WTC11 (cell line): ENCODE results near the gene KRI1. TPM values are rescaled to one million over a fixed set of nuclear protein-coding genes. Genes with fewer than 3 reads are reported as not detected.

Source experiments
- ATAC-seq: fragments of 200-7000 bp; cut with Tn5 transposase; 2 replicates; pipeline ENCODE4 v1.10.0; 2021; ENCODE audit warnings: mild to moderate bottlenecking, moderate library complexity
- CTCF ChIA-PET: fragments of 300-600 bp; sonication (Branson Sonifier 250); formaldehyde crosslinking; loops from one replicate; lab custom pipeline; 2021; ENCODE audit warnings: antibody characterized with exemption; lab: Charles Lee
- POLR2A ChIA-PET: fragments of 350-600 bp; sonication (Branson Sonifier 250); formaldehyde crosslinking; loops from one replicate; lab custom pipeline; 2021; ENCODE audit warnings: antibody characterized with exemption; lab: Charles Lee
- DNase-seq: peaks from one replicate; pipeline ENCODE4 v3.0.0; 2021; ENCODE audit warnings: low spot score
- H3K27ac Mint-ChIP-seq: 2 replicates; pipeline ENCODE4 v1.8.0; 2021; ENCODE audit warnings: mixed read lengths
- H3K27me3 Mint-ChIP-seq: 2 replicates; pipeline ENCODE4 v1.8.0; 2021; ENCODE audit warnings: low read depth, mild to moderate bottlenecking, moderate library complexity, mixed read lengths
- H3K36me3 Mint-ChIP-seq: 2 replicates; pipeline ENCODE4 v1.8.0; 2021; ENCODE audit warnings: mixed read lengths
- H3K4me1 Mint-ChIP-seq: 2 replicates; pipeline ENCODE4 v1.8.0; 2022; ENCODE audit warnings: mixed read lengths
- H3K4me3 Mint-ChIP-seq: 2 replicates; pipeline ENCODE4 v1.8.0; 2021; ENCODE audit warnings: mild to moderate bottlenecking, moderate library complexity, mixed read lengths
- H3K9me3 Mint-ChIP-seq: 2 replicates; pipeline ENCODE4 v1.8.0; 2021; ENCODE audit warnings: mixed read lengths
- AFF4 ChIP-seq: sonication (generic); formaldehyde crosslinking; IDR thresholded peaks from 2 replicates; pipeline ENCODE4 v1.8.1; 2023; ENCODE audit warnings: mild to moderate bottlenecking, missing genetic modification reagents, borderline replicate concordance
- E2F5 ChIP-seq: sonication (generic); formaldehyde crosslinking; IDR thresholded peaks from 2 replicates; pipeline ENCODE4 v1.8.1; 2022; ENCODE audit warnings: mild to moderate bottlenecking, moderate library complexity, missing genetic modification reagents
- HMGXB4 ChIP-seq: sonication (generic); formaldehyde crosslinking; IDR thresholded peaks from 2 replicates; pipeline ENCODE4 v1.8.1; 2023; ENCODE audit warnings: mild to moderate bottlenecking, moderate library complexity, missing genetic modification reagents
- NFATC4 ChIP-seq: fragments of 250-450 bp; sonication (Bioruptor Pico); IDR thresholded peaks from 2 replicates; pipeline ENCODE4 v1.9.0; 2021; ENCODE audit warnings: mild to moderate bottlenecking
- NFE2L1 ChIP-seq: sonication (generic); formaldehyde crosslinking; IDR thresholded peaks from 2 replicates; pipeline ENCODE4 v1.8.1; 2023; ENCODE audit warnings: missing genetic modification reagents
- NR1H2 ChIP-seq: sonication (generic); formaldehyde crosslinking; IDR thresholded peaks from 2 replicates; pipeline ENCODE4 v1.9.0; 2021; ENCODE audit warnings: mild to moderate bottlenecking, moderate library complexity, missing genetic modification reagents
- PRDM15 ChIP-seq: sonication (generic); formaldehyde crosslinking; IDR thresholded peaks from 2 replicates; pipeline ENCODE4 v1.8.0; 2022; ENCODE audit warnings: missing genetic modification reagents
- PREB ChIP-seq: sonication (generic); formaldehyde crosslinking; IDR thresholded peaks from 2 replicates; pipeline ENCODE4 v1.8.1; 2022; ENCODE audit warnings: mild to moderate bottlenecking, missing genetic modification reagents, moderate library complexity, borderline replicate concordance
- TCF7 ChIP-seq: sonication (generic); formaldehyde crosslinking; IDR thresholded peaks from 2 replicates; pipeline ENCODE4 v1.8.0; 2022; ENCODE audit warnings: mild to moderate bottlenecking, low read depth, missing genetic modification reagents, moderate library complexity
- USF1 ChIP-seq: sonication (generic); formaldehyde crosslinking; IDR thresholded peaks from 2 replicates; pipeline ENCODE4 v1.8.0; 2022; ENCODE audit warnings: mild to moderate bottlenecking, missing genetic modification reagents
- USF2 ChIP-seq: sonication (generic); formaldehyde crosslinking; IDR thresholded peaks from 2 replicates; pipeline ENCODE4 v1.8.1; 2023; ENCODE audit warnings: mild to moderate bottlenecking, missing genetic modification reagents, moderate library complexity
- ZNF219 ChIP-seq: sonication (generic); formaldehyde crosslinking; IDR thresholded peaks from 2 replicates; pipeline ENCODE4 v1.8.0; 2023; ENCODE audit warnings: missing genetic modification reagents, mild to moderate bottlenecking, borderline replicate concordance
- ZNF232 ChIP-seq: sonication (generic); formaldehyde crosslinking; IDR thresholded peaks from 2 replicates; pipeline ENCODE4 v1.8.0; 2022; ENCODE audit warnings: mild to moderate bottlenecking, missing genetic modification reagents
- ZNF423 ChIP-seq: fragments of 250-450 bp; sonication (Bioruptor Pico); IDR thresholded peaks from 2 replicates; pipeline ENCODE4 v2.1.2; 2022; ENCODE audit warnings: mild to moderate bottlenecking, moderate library complexity
- ZNF425 ChIP-seq: fragments of 250-450 bp; sonication (Bioruptor Pico); conservative IDR thresholded peaks from 2 replicates; pipeline ENCODE4 v1.9.0; 2021; ENCODE audit warnings: mild to moderate bottlenecking
- total RNA-seq: library from RNA; stranded (reverse); gene quantifications from 3 replicates; pipeline ENCODE4 v1.2.3, GENCODE V29; 2021

KRI1 gene
- total RNA-seq, 1 experiment from 2014 or later: 43.6 TPM

GRCh38 chr19:10565028-10565566, 713 bp downstream of the KRI1 start:
- H3K9me3 Mint-ChIP-seq: no peaks in the 10 kb centered on the region
- ChIA-PET CTCF (interaction anchor here (0.6 to 1.7 kb wide), 7 partner anchors 24 to 176 kb away, joined by 3 to 7 read pairs (median 5); partner anchors contain the start of gene DNM2), POLR2A (interaction anchor here (0.6 to 0.8 kb wide), 2 partner anchors 14 to 305 kb away, joined by 3 read pairs; no protein-coding TSS in a partner anchor)
- peaks cover 19% of the 10 kb centered on the region for H3K27me3 Mint-ChIP-seq
- H3K4me1 Mint-ChIP-seq: peaks cover 32% of the 10 kb centered on the region
- DNase-seq: peak; percentile 63
- peaks cover 19% of the 10 kb centered on the region for H3K36me3 Mint-ChIP-seq
- H3K4me3 Mint-ChIP-seq: peak overlapping the region; percentile 89
- no peak; the same call in 1 of the 2 replicates for ATAC-seq
- peak overlapping the region; percentile 87 for H3K27ac Mint-ChIP-seq
- 0 out of 2 replicates have a peak, but pooled peaks have one; percentile 17 for TF ChIP-seq NFE2L1
- 0 out of 2 replicates have a peak, but pooled peaks have one; percentile 33 for TF ChIP-seq TCF7
- TF ChIP-seq HMGXB4: no peak

- no peak overlapping the region for H3K27ac Mint-ChIP-seq
- TF ChIP-seq NR1H2 (CRISPR knock-in tag) (no peak), ZNF423 (CRISPR knock-in tag) (no peak), E2F5 (CRISPR knock-in tag) (no peak)
- peaks cover 11% of the 10 kb centered on the region for H3K27me3 Mint-ChIP-seq
- peaks cover 22% of the 10 kb centered on the region for H3K4me1 Mint-ChIP-seq
- DNase-seq (no peak), ATAC-seq (no peak)
- H3K4me3 Mint-ChIP-seq: no peak overlapping the region
- ChIA-PET POLR2A (no interaction called here), CTCF (interaction anchor here (1.8 kb wide), 1 partner anchor 10 kb away, joined by 5 read pairs; no protein-coding TSS in a partner anchor)
- H3K9me3 Mint-ChIP-seq: no peaks in the 10 kb centered on the region
- H3K36me3 Mint-ChIP-seq: peaks cover 33% of the 10 kb centered on the region
These were observed 3.2 kb downstream of the KRI1 start for GRCh38 chr19:10562609-10563008.

- Mint-ChIP-seq H3K36me3 (peaks cover 39% of the 10 kb centered on the region), H3K27me3 (no peaks in the 10 kb centered on the region), H3K4me1 (peaks cover 8% of the 10 kb centered on the region), H3K4me3 (no peak overlapping the region), H3K9me3 (no peaks in the 10 kb centered on the region), H3K27ac (no peak overlapping the region)
- ChIA-PET POLR2A (no interaction called here), CTCF (no interaction called here)
- ATAC-seq (no peak), DNase-seq (no peak)
- TF ChIP-seq AFF4 (CRISPR knock-in tag) (no peak), NFATC4 (CRISPR knock-in tag) (no peak), PREB (no peak), ZNF425 (no peak), USF1 (CRISPR knock-in tag) (no peak), PRDM15 (CRISPR knock-in tag) (no peak), ZNF423 (CRISPR knock-in tag) (no peak), USF2 (no peak), ZNF232 (CRISPR knock-in tag) (no peak), ZNF219 (CRISPR knock-in tag) (no peak)
These were observed 5.7 kb downstream of the KRI1 start for GRCh38 chr19:10560154-10560553.
